BE2C (cell line): ENCODE results near the gene IFNW1.
A peak's percentile ranks its signal among the peaks of the same experiment; 100 is the strongest.

Source experiments
- DNase-seq: peaks from one replicate; pipeline ENCODE4 v3.0.0-alpha.2; 2020
- H3K27me3 ChIP-seq: fragments of 250-450 bp; sonication (Bioruptor Pico); 2 replicates; pipeline ENCODE4 v1.5.1; 2020; ENCODE audit warnings: mild to moderate bottlenecking
- H3K36me3 ChIP-seq: fragments of 250-450 bp; sonication (Bioruptor Pico); 2 replicates; pipeline ENCODE4 v1.5.1; 2020; ENCODE audit warnings: mild to moderate bottlenecking
- H3K4me1 ChIP-seq: fragments of 250-450 bp; sonication (Bioruptor Pico); 2 replicates; pipeline ENCODE4 v1.5.1; 2020
- H3K4me3 ChIP-seq: 2 replicates; pipeline ENCODE4 v1.5.1; 2011; ENCODE audit warnings: low read depth, low read length
- H3K9me3 ChIP-seq: fragments of 250-450 bp; sonication (Bioruptor Pico); 2 replicates; pipeline ENCODE4 v1.5.1; 2020
- CTCF ChIP-seq: IDR thresholded peaks from 2 replicates; pipeline ENCODE4 v1.5.1; 2012; ENCODE audit warnings: mild to moderate bottlenecking, low read depth, low read length

Gene IFNW1

DNA sequence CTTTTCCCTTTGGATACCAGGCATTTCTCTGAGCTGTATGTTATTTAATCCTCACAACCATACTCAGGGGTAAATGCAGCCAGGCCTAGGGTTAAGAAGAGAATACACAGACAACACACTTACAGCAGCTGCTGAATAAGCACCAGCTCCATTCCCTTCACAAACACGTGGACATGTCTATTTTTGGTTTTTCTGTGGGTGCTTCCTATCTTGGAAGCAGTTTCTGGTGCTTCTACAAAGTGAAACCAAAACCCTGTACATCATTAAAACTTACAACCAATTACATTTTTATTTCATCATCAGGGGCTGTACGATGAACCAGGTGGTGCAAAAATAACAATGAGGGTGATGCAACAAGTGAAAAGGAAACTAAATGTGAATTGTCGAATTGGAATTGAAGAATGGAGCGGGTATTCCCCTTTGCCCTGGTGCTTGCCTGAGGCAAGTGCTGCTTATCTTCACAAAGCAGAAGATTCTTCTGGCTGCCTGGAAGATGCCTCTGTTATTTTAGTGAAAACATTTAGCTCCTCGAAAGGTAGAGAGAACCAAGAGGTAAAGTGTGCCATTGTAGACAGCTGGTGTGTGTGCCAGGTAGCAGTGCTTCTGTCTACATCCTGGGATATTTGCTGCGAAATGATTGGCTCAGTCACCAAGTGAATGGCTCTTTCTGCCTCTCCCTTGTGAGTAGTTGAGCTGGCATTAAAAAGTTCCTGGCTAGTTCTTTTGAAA lies 45.3 kb downstream of the IFNW1 start:
- no peaks in the 10 kb centered on the region for H3K9me3 ChIP-seq
- no peaks in the 10 kb centered on the region for H3K36me3 ChIP-seq
- no peaks in the 10 kb centered on the region for H3K27me3 ChIP-seq
- TF ChIP-seq CTCF, result no peak
- peak overlapping the region; percentile 36 for H3K4me3 ChIP-seq
- no peak for DNase-seq
- H3K4me1 ChIP-seq, result peaks cover 3% of the 10 kb centered on the region; the same call in 1 of the 2 replicates

DNA sequence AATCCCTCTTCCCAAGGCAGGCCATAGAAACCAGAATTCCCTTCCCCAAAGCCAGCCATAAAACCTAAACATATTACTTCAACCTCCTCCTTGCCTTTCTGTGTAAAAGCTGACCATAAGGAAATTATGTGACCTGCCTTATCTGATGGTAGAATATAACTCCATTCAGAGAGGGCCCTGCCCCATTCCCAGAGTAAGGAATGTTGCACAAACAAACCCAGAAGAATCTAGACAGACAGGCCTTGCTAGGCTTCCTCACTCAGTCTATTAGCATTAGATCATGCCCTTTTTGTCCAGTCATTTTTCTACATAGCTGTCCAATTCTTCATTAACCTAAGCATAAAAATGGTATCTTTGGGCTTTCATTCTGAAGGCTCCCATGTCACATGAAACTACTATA lies 46.1 kb downstream of the IFNW1 start:
- H3K27me3 ChIP-seq, result no peaks in the 10 kb centered on the region
- TF ChIP-seq CTCF, result no peak
- no peak overlapping the region for H3K4me3 ChIP-seq
- H3K4me1 ChIP-seq, result peaks cover 3% of the 10 kb centered on the region; the same call in 1 of the 2 replicates
- H3K36me3 ChIP-seq, result no peaks in the 10 kb centered on the region
- no peak for DNase-seq
- H3K9me3 ChIP-seq, result no peaks in the 10 kb centered on the region
